GM18526 (cell line): Measurements from ENCODE around the gene MDM4.

Source experiments
- POLR2A ChIP-seq: IDR thresholded peaks from 3 replicates; pipeline ENCODE4 v1.6.1; 2011; ENCODE audit not compliant: insufficient read length; ENCODE audit errors: extremely low read depth

Gene MDM4, protein sequence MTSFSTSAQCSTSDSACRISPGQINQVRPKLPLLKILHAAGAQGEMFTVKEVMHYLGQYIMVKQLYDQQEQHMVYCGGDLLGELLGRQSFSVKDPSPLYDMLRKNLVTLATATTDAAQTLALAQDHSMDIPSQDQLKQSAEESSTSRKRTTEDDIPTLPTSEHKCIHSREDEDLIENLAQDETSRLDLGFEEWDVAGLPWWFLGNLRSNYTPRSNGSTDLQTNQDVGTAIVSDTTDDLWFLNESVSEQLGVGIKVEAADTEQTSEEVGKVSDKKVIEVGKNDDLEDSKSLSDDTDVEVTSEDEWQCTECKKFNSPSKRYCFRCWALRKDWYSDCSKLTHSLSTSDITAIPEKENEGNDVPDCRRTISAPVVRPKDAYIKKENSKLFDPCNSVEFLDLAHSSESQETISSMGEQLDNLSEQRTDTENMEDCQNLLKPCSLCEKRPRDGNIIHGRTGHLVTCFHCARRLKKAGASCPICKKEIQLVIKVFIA

GRCh38 chr1:204516180-204516879 is at the start of gene MDM4:
Gene MDM4, plus strand, starts transcription at chr1:204516406. Its CDS starts 9,113 bp downstream, at chr1:204525519.
- no peak for TF ChIP-seq POLR2A

- no peak for TF ChIP-seq POLR2A
Measured at GRCh38 chr1:204466416-204467405, 49.5 kb upstream of the MDM4 start.

- no peak for TF ChIP-seq POLR2A
Measured at GRCh38 chr1:204468206-204468605, 48.0 kb upstream of the MDM4 start.

DNA sequence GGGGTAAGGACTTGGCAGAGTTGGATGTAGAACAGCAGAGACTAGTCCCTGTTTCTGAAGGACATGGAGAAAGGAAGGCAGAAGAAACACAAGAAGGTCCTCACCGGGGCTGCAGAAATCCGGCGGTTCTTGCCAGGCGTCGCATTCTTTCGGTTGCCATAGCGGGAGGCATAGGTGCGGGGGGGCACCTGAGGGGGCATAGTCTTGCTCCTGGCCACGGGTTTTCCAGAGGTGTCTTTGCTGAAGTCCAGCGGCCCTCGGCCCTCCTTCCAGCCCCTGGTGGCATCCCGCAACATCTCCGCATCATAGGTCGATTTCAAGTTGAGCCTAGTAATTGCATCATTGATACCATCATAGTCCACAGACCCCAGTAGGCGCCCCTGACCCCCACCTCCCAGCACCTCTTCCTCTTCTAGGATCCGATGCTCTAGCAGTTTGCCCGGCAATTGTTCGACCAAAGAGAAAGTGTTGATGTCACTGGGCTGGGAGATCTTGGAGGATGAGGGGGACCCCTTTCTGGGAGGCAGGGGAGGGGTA is 47.4 kb upstream of the MDM4 start:
- no peak for TF ChIP-seq POLR2A

DNA sequence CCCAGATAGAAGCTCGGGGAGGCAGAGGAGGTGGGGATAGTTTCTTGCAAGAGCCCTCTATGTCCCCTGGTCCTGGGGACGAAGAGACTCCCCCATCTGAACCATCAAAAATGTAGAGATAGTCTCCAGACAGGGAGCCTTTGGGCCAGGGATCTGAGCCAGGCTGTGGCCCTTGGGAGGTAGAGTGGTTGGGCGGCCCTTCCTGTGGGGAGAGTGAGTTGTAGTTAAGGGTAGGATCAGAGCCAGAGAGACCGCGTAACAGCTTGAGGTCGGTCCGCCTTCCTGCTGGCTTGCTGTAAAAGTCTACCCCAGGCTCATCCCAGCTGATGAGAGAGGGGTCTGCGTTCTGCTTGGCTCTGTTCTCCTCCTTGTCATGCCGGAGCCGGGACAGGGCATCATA is 46.9 kb upstream of the MDM4 start:
- TF ChIP-seq POLR2A = no peak

- TF ChIP-seq POLR2A = no peak
Measured at GRCh38 chr1:204471687-204472086, 44.5 kb upstream of the MDM4 start.

GRCh38 chr1:204472660-204473059 is 43.5 kb upstream of the MDM4 start:
- TF ChIP-seq POLR2A = no peak

GRCh38 chr1:204473400-204473965 is 42.7 kb upstream of the MDM4 start:
- TF ChIP-seq POLR2A = no peak

DNA sequence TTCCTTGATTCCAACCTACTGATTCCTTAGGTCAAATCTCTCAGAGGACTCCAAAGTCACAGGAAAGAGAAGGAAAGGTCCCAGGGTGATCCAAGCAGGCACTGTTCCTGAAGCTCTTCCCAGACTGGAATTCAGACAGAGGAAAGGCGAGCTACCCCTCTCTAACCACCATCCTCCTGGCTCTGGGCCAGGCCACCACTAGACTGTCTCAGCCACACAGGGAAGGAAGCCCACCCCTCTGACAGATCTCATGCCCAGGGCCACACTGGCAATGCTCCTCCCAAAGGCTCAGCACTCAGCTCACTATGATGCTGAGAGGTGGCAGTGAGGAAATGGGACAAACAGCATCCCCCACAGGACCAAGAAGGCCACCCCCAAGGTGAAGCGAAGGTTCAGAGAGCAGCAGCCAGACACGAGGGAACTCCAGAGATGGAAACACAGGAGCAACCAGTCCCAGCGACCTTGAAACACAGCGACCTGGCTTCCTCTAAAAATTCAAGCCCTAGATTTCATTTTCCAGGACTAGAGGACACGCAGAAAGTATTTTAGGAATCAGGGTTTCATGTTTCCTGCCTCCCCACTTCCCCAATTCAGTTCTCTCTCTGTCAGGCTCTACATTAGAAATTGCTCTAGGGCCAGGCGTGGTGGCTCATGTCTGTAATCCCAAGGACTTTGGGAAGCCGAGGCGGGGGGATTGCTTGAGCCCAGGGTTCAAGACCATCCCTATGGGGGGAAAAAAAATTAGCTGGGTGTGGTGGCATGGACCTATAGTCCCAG is 40.4 kb upstream of the MDM4 start:
- TF ChIP-seq POLR2A = no peak

DNA sequence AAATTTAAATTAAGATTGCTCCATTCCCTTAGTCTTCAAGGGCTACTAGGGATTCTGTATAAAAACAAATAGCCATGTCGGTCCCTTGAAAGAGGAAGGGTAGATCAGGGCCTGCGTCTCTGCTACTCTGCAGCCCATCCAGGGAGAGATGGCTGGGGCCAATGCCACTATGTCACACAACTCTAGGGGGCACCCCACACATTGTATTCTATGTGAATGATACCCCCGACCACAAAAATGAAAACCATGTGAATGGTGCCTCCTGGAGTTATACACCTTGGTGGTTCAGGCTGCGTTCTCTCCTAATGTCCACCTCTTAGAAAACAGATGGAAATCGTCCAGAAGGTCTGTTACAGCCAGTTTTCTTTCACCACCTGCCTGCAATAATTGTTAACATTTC is 39.6 kb upstream of the MDM4 start:
- no peak for TF ChIP-seq POLR2A

DNA sequence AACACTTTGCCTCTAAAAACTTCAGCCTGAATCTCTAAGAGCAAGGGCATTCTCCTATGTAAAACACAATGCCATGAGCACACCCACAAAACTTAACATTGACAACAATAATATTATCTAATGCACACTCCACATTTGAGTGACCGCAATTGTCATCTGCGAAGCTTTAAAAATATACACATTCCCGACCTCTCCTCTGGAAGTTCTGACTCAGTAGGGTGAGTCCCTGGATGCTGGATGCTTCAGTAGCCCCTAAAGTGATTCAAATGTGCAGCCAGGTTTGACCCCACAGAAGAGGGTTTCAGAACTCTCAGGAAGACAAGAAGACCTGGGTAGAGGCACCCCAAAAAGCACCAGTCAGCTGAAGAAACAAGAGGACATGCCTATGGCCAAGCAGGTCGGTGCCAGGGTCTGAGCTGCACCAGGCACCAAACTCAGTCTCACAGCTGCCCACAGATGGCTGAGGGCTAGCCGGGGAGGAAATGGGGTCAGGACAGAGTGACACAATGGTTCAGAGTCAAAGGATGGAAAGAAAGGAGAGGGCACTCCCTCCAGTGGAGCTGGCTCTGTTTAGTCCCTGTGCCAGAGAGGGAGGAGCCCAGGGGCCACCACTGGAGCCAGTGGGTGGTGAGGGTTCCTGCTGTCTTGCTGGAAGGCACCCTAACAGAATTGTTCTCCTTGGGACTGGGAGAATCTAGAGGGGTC is 39.0 kb upstream of the MDM4 start:
- no peak for TF ChIP-seq POLR2A

DNA sequence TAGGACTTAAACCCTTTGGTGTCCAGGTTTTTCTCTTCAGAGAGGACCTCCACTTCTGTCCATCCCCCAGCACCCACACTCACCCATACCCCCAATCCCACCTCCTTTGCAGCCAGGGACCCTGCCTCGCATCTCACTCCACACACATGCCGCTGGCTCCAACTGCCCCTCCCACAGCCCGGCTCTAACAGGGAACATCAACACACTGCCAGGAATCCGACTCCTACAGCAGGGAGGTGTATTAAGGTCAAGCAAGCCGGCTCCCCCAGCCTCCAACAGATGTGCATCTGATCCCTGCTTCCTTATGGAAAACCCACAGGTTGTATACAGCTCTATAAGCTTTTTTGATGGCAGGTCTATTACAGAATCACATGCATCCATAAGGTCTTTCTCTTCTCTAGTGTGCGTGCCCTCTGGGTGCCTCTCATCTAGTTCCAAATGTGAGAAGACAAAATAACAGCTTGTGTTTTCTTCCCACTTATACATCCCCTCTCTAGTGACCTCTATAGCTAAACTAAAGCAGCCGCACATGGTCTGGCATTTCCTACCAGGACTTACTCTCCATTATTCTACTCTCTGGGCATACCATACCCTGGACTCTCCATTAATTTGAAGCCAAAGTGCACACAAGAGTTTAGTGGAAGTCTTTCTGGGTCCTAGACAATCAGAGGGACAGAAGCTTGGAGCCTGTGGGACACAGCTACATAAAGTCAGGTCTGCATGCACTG is 37.9 kb upstream of the MDM4 start:
- TF ChIP-seq POLR2A = no peak

- TF ChIP-seq POLR2A = no peak
Measured at GRCh38 chr1:204478921-204479320, 37.3 kb upstream of the MDM4 start.
